CD4-positive, CD25-positive, alpha-beta regulatory T cell (primary cell): ENCODE results near the gene ATAD3B. TPM values are rescaled to one million over a fixed set of nuclear protein-coding genes. Genes with fewer than 3 reads are reported as not detected.
"Not testable (repeated sequence)": the region's sequence is repeated elsewhere in the genome, so short reads cannot be mapped to it uniquely, and the experiment has no call there.

ENCODE experiments used
- ATAC-seq, 2 donors: fragments of 150-1000 bp; cut with Tn5 transposase; one replicate each; pipeline ENCODE4 v1.10.0; 2021; ENCODE audit warnings: low read depth in 2 of 2, moderate number of reproducible peaks in 2 of 2, moderate library complexity in 1 of 2
- DNase-seq, 3 donors: peaks; one replicate each; pipeline versions ENCODE4 v3.0.0 to v3.0.0-alpha.2; 2012 to 2022; ENCODE audit warnings: mixed read lengths in 1 of 3
- H3K27ac ChIP-seq: one replicate; pipeline ENCODE4 v1.7.0; 2013; ENCODE audit warnings: mild to moderate bottlenecking, low read length; ENCODE audit not compliant: insufficient read depth, poor library complexity, severe bottlenecking
- H3K27me3 ChIP-seq: one replicate; pipeline ENCODE4 v1.7.0; 2013; ENCODE audit warnings: low read length; ENCODE audit not compliant: control insufficient read depth, insufficient read depth
- H3K36me3 ChIP-seq: one replicate; pipeline ENCODE4 v1.7.0; 2013; ENCODE audit warnings: mild to moderate bottlenecking, low read length, moderate library complexity; ENCODE audit not compliant: control insufficient read depth, insufficient read depth
- H3K4me1 ChIP-seq: 2 replicates; pipeline ENCODE4 v1.7.0; 2013; ENCODE audit warnings: mild to moderate bottlenecking, low read length; ENCODE audit not compliant: insufficient read depth, control insufficient read depth, poor library complexity, severe bottlenecking
- H3K4me3 ChIP-seq: one replicate; pipeline ENCODE4 v1.7.0; 2013; ENCODE audit warnings: low read depth, mild to moderate bottlenecking, low read length, moderate library complexity
- H3K9me3 ChIP-seq, 2 experiments: 1 replicate in 1 of 2; 2 replicates in 1 of 2; pipeline ENCODE4 v1.7.0; 2013; ENCODE audit warnings: low read length in 2 of 2, mild to moderate bottlenecking in 1 of 2, moderate library complexity in 1 of 2; ENCODE audit not compliant: control insufficient read depth in 2 of 2
- H3K27ac Mint-ChIP-seq, 3 donors: one replicate each; pipeline ENCODE4 v1.8.0; 2020 to 2022; ENCODE audit warnings: mild to moderate bottlenecking in 3 of 3, mixed read lengths in 3 of 3, moderate library complexity in 2 of 3
- H3K27me3 Mint-ChIP-seq: one replicate; pipeline ENCODE4 v1.8.0; 2022; ENCODE audit warnings: mild to moderate bottlenecking, mixed read lengths
- H3K36me3 Mint-ChIP-seq: one replicate; pipeline ENCODE4 v1.8.0; 2020; ENCODE audit warnings: mixed read lengths
- H3K4me1 Mint-ChIP-seq, 4 donors: one replicate each; pipeline ENCODE4 v1.8.0; 2020 to 2022; ENCODE audit warnings: mixed read lengths in 4 of 4, mild to moderate bottlenecking in 1 of 4
- H3K4me3 Mint-ChIP-seq, 4 donors: one replicate each; pipeline ENCODE4 v1.8.0; 2020 to 2022; ENCODE audit warnings: mild to moderate bottlenecking in 4 of 4, mixed read lengths in 4 of 4, moderate library complexity in 3 of 4
- H3K9me3 Mint-ChIP-seq, 7 donors: one replicate each; pipeline ENCODE4 v1.8.0; 2020 to 2022; ENCODE audit warnings: mixed read lengths in 7 of 7, mild to moderate bottlenecking in 3 of 7, moderate library complexity in 2 of 7
- polyA plus RNA-seq, 4 donors: library from polyadenylated mRNA; unstranded; fragments of 300-500 nt; fragmentation: Illumina TruSeq; gene quantifications; one replicate each; pipeline ENCODE4 v1.2.3, GENCODE V29; 2021
- total RNA-seq: library from RNA; stranded (reverse); gene quantifications from one replicate; pipeline ENCODE4 v1.2.3, GENCODE V29; 2022

Gene ATAD3B
- total and polyA plus RNA-seq, 5 donors from 2014 or later: 2.3 to 39.4 (median 3.6) TPM

- ATAC-seq (no peak), DNase-seq (no peak)
- Histone ChIP-seq H3K4me3 (no peak overlapping the region), H3K27me3 (no peaks in the 10 kb centered on the region), H3K36me3 (no peaks in the 10 kb centered on the region), H3K27ac (no peak overlapping the region), H3K4me1 (no peaks in the 10 kb centered on the region), H3K9me3 (no peaks in the 10 kb centered on the region)
- Mint-ChIP-seq H3K4me1 (no peaks in the 10 kb centered on the region), H3K36me3 (no peaks in the 10 kb centered on the region), H3K27ac (no peak overlapping the region), H3K4me3 (no peak overlapping the region), H3K9me3 (no peaks in the 10 kb centered on the region), H3K27me3 (no peaks in the 10 kb centered on the region)
These were observed 19.7 kb upstream of the ATAD3B start for GRCh38 chr1:1451696-1452364.

GRCh38 chr1:1452365-1452739 is 19.2 kb upstream of the ATAD3B start:
- H3K27me3 ChIP-seq, H3K27ac Mint-ChIP-seq, H3K9me3 ChIP-seq, H3K27ac ChIP-seq, H3K9me3 Mint-ChIP-seq, H3K4me1 ChIP-seq, H3K4me3 Mint-ChIP-seq, H3K36me3 ChIP-seq, H3K4me3 ChIP-seq, H3K36me3 Mint-ChIP-seq, ATAC-seq, H3K4me1 Mint-ChIP-seq, H3K27me3 Mint-ChIP-seq, DNase-seq: not testable (repeated sequence)

GRCh38 chr1:1452882-1453281 is 18.7 kb upstream of the ATAD3B start:
- Histone ChIP-seq H3K36me3 (no peaks in the 10 kb centered on the region), H3K27ac (no peak overlapping the region), H3K9me3 (no peaks in the 10 kb centered on the region), H3K4me1 (no peaks in the 10 kb centered on the region), H3K4me3 (no peak overlapping the region), H3K27me3 (no peaks in the 10 kb centered on the region)
- no peak overlapping the region for H3K4me3 Mint-ChIP-seq
- ATAC-seq (no peak), DNase-seq (no peak)
- H3K36me3 Mint-ChIP-seq: no peaks in the 10 kb centered on the region
- no peak overlapping the region for H3K27ac Mint-ChIP-seq
- no peaks in the 10 kb centered on the region for H3K27me3 Mint-ChIP-seq
- H3K9me3 Mint-ChIP-seq: no peaks in the 10 kb centered on the region
- no peaks in the 10 kb centered on the region for H3K4me1 Mint-ChIP-seq

- ATAC-seq, DNase-seq, H3K27me3 Mint-ChIP-seq, H3K27ac Mint-ChIP-seq, H3K36me3 ChIP-seq, H3K4me1 Mint-ChIP-seq, H3K9me3 ChIP-seq, H3K27me3 ChIP-seq, H3K9me3 Mint-ChIP-seq, H3K4me1 ChIP-seq, H3K4me3 Mint-ChIP-seq, H3K36me3 Mint-ChIP-seq, H3K27ac ChIP-seq, H3K4me3 ChIP-seq: not testable (repeated sequence)
These were observed 17.1 kb upstream of the ATAD3B start for GRCh38 chr1:1454286-1455056.

- no peak overlapping the region for H3K27ac Mint-ChIP-seq
- no peaks in the 10 kb centered on the region for H3K36me3 ChIP-seq
- no peaks in the 10 kb centered on the region for H3K9me3 Mint-ChIP-seq
- H3K9me3 ChIP-seq: no peaks in the 10 kb centered on the region
- no peak for ATAC-seq
- H3K4me1 ChIP-seq: no peaks in the 10 kb centered on the region
- DNase-seq: no peak
- no peak overlapping the region for H3K27ac ChIP-seq
- H3K27me3 Mint-ChIP-seq: no peaks in the 10 kb centered on the region
- H3K4me3 Mint-ChIP-seq: no peak overlapping the region
- H3K27me3 ChIP-seq: no peaks in the 10 kb centered on the region
- no peaks in the 10 kb centered on the region for H3K36me3 Mint-ChIP-seq
- H3K4me1 Mint-ChIP-seq: no peaks in the 10 kb centered on the region
- no peak overlapping the region for H3K4me3 ChIP-seq
These were observed 16.1 kb upstream of the ATAD3B start for GRCh38 chr1:1455366-1455884.

GRCh38 chr1:1455934-1456333 is 15.6 kb upstream of the ATAD3B start:
- H3K27ac Mint-ChIP-seq: not testable (repeated sequence)

GRCh38 chr1:1456683-1457255 is 14.8 kb upstream of the ATAD3B start:
- not testable (repeated sequence) for H3K36me3 Mint-ChIP-seq

More at GRCh38 chr1:1455934-1456333, 15.6 kb upstream of the ATAD3B start:
- DNase-seq, H3K4me1 Mint-ChIP-seq, H3K4me1 ChIP-seq, H3K27me3 ChIP-seq, ATAC-seq, H3K27ac ChIP-seq, H3K36me3 ChIP-seq, H3K27me3 Mint-ChIP-seq, H3K9me3 Mint-ChIP-seq, H3K4me3 Mint-ChIP-seq, H3K36me3 Mint-ChIP-seq, H3K9me3 ChIP-seq, H3K4me3 ChIP-seq: not testable (repeated sequence)

More at GRCh38 chr1:1456683-1457255, 14.8 kb upstream of the ATAD3B start:
- not testable (repeated sequence) for H3K9me3 Mint-ChIP-seq, H3K27ac Mint-ChIP-seq, H3K4me1 ChIP-seq, H3K27ac ChIP-seq, H3K27me3 ChIP-seq, H3K27me3 Mint-ChIP-seq, H3K36me3 ChIP-seq, H3K4me3 Mint-ChIP-seq, H3K4me3 ChIP-seq, H3K9me3 ChIP-seq, DNase-seq, H3K4me1 Mint-ChIP-seq
- peak in 1 of 2 donors; percentile 33 for ATAC-seq
